ENCODE data around the gene KIF26B.

- TF ChIP-seq, protein P1, sequence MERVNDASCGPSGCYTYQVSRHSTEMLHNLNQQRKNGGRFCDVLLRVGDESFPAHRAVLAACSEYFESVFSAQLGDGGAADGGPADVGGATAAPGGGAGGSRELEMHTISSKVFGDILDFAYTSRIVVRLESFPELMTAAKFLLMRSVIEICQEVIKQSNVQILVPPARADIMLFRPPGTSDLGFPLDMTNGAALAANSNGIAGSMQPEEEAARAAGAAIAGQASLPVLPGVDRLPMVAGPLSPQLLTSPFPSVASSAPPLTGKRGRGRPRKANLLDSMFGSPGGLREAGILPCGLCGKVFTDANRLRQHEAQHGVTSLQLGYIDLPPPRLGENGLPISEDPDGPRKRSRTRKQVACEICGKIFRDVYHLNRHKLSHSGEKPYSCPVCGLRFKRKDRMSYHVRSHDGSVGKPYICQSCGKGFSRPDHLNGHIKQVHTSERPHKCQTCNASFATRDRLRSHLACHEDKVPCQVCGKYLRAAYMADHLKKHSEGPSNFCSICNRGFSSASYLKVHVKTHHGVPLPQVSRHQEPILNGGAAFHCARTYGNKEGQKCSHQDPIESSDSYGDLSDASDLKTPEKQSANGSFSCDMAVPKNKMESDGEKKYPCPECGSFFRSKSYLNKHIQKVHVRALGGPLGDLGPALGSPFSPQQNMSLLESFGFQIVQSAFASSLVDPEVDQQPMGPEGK (CRISPR knock-in tag; IDR thresholded peaks at IDR 0.05; ENCODE audit: borderline replicate concordance) = no peak
- TF ChIP-seq TSHZ2 (CRISPR knock-in tag; IDR thresholded peaks at IDR 0.05) = no peak
- no peak for TF ChIP-seq ZFP30 (CRISPR knock-in tag; IDR thresholded peaks at IDR 0.05)
- no peak for TF ChIP-seq BACH2 (CRISPR knock-in tag; IDR thresholded peaks at IDR 0.05; ENCODE audit: borderline replicate concordance)
- TF ChIP-seq PPARA (CRISPR knock-in tag; IDR thresholded peaks at IDR 0.05; ENCODE audit: borderline replicate concordance) = no peak
- peak; percentile 76; the same call in 1 of the 2 replicates for TF ChIP-seq CSDC2 (CRISPR knock-in tag; IDR thresholded peaks at IDR 0.05)
- TF ChIP-seq, protein P2, sequence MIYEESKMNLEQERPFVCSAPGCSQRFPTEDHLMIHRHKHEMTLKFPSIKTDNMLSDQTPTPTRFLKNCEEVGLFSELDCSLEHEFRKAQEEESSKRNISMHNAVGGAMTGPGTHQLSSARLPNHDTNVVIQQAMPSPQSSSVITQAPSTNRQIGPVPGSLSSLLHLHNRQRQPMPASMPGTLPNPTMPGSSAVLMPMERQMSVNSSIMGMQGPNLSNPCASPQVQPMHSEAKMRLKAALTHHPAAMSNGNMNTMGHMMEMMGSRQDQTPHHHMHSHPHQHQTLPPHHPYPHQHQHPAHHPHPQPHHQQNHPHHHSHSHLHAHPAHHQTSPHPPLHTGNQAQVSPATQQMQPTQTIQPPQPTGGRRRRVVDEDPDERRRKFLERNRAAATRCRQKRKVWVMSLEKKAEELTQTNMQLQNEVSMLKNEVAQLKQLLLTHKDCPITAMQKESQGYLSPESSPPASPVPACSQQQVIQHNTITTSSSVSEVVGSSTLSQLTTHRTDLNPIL (CRISPR knock-in tag; IDR thresholded peaks at IDR 0.05; ENCODE audit: low read depth) = no peak
- no peak for TF ChIP-seq ZC3H10 (CRISPR knock-in tag; IDR thresholded peaks at IDR 0.05)
- no peak for TF ChIP-seq ZFP3 (CRISPR knock-in tag; IDR thresholded peaks at IDR 0.05)
- no peak for TF ChIP-seq ARNTL (CRISPR knock-in tag; IDR thresholded peaks at IDR 0.05; ENCODE audit: borderline replicate concordance, low read depth)
- TF ChIP-seq ZNF565 (CRISPR knock-in tag; conservative IDR thresholded peaks at IDR 0.05; ENCODE audit: low read depth) = no peak
- no peak for TF ChIP-seq ZNF8 (CRISPR knock-in tag; IDR thresholded peaks at IDR 0.05)
These were observed 146.4 kb downstream of the KIF26B start for GRCh38 chr1:245301162-245301580.

Measured in SK-N-SH treated with all-trans-retinoic acid at 6 μM for 48 hours (cell line).